Inferior parietal cortex (tissue), 1 donor: ENCODE measurements around the gene FOXR1.
"Not testable (repeated sequence)": the region's sequence is repeated elsewhere in the genome, so short reads cannot be mapped to it uniquely, and the experiment has no call there.

Source experiments
- DNase-seq: peaks from one replicate; pipeline ENCODE4 v3.0.0-alpha.2; 2016; ENCODE audit errors: extremely low spot score

FOXR1 gene

GRCh38 chr11:118947091-118947490 lies 24.5 kb upstream of the FOXR1 start:
- DNase-seq = no peak

GRCh38 chr11:118948000-118948399 lies 23.6 kb upstream of the FOXR1 start:
- no peak for DNase-seq

- DNase-seq = peak; percentile 86
These were observed 18.3 kb upstream of the FOXR1 start for GRCh38 chr11:118953265-118953664.

- DNase-seq = not testable (repeated sequence)
These were observed 17.6 kb upstream of the FOXR1 start for GRCh38 chr11:118953976-118954375.

GRCh38 chr11:118956094-118956846 lies 15.3 kb upstream of the FOXR1 start, which contains the start of gene UPK2:
TSS of gene UPK2 (plus strand) at chr11:118956298. CDS start at chr11:118956351, 53 bp downstream.
- peak; percentile 80 for DNase-seq

- no peak for DNase-seq
These were observed 14.6 kb upstream of the FOXR1 start for GRCh38 chr11:118956847-118957469.

GRCh38 chr11:118957549-118957948 lies 14.0 kb upstream of the FOXR1 start:
- DNase-seq = no peak

GRCh38 chr11:118957968-118958367 lies 13.6 kb upstream of the FOXR1 start:
- DNase-seq = no peak

GRCh38 chr11:118958577-118958976 lies 13.0 kb upstream of the FOXR1 start:
- DNase-seq = no peak

- DNase-seq = no peak
These were observed 10.4 kb upstream of the FOXR1 start for GRCh38 chr11:118961189-118961588.

GRCh38 chr11:118961591-118961990 lies 10.0 kb upstream of the FOXR1 start:
- no peak for DNase-seq

- not testable (repeated sequence) for DNase-seq
These were observed 2.1 kb upstream of the FOXR1 start for GRCh38 chr11:118969508-118969907.

- no peak for DNase-seq
These were observed 2.4 kb downstream of the FOXR1 start for GRCh38 chr11:118973985-118974384.

- no peak for DNase-seq
These were observed 4.5 kb downstream of the FOXR1 start for GRCh38 chr11:118975771-118976709.

GRCh38 chr11:118979434-118979833 lies 7.9 kb downstream of the FOXR1 start:
- DNase-seq = no peak

- peak; percentile 38 for DNase-seq
These were observed 8.8 kb downstream of the FOXR1 start for GRCh38 chr11:118980191-118980881.

GRCh38 chr11:118984337-118984736 lies 12.8 kb downstream of the FOXR1 start:
- not testable (repeated sequence) for DNase-seq

GRCh38 chr11:118984825-118985224 lies 13.3 kb downstream of the FOXR1 start:
- no peak for DNase-seq

GRCh38 chr11:118988280-118988679 lies 16.7 kb downstream of the FOXR1 start:
- no peak for DNase-seq

GRCh38 chr11:118991486-118992038 lies 20.0 kb downstream of the FOXR1 start:
- DNase-seq = not testable (repeated sequence)
